Ovary (tissue), 9 donors: ENCODE results near the gene NSMF. TPM values are rescaled to one million over a fixed set of nuclear protein-coding genes. Genes with fewer than 3 reads are reported as not detected.

Source experiments
- DNase-seq, 5 donors: peaks; one replicate each; pipeline ENCODE4 v3.0.0-alpha.2; 2019 to 2020
- H3K27ac ChIP-seq, 2 donors: fragments of 200-600 bp; one replicate each; pipeline versions ENCODE4 v1.5.1 to v1.8.0; 2019 to 2022
- H3K27me3 ChIP-seq: fragments of 200-600 bp; one replicate; pipeline ENCODE4 v1.8.0; 2022
- H3K36me3 ChIP-seq: fragments of 200-600 bp; sonication (generic); one replicate; pipeline ENCODE4 v1.5.1; 2019
- H3K4me1 ChIP-seq: one replicate; pipeline ENCODE4 v1.8.1; 2013; ENCODE audit warnings: mild to moderate bottlenecking, moderate library complexity; ENCODE audit not compliant: insufficient read depth
- H3K4me3 ChIP-seq: fragments of 200-600 bp; sonication (generic); one replicate; pipeline ENCODE4 v1.5.1; 2017
- H3K9me3 ChIP-seq, 2 donors: fragments of 200-600 bp in 1 of 2; sonication (generic) in 1 of 2; one replicate each; pipeline versions ENCODE4 v1.5.1 to v1.8.1; 2013 to 2019; ENCODE audit warnings: mild to moderate bottlenecking in 1 of 2, moderate library complexity in 1 of 2
- EP300 ChIP-seq: sonication (generic); formaldehyde crosslinking; IDR thresholded peaks from one replicate; pipeline ENCODE4 v1.6.1; 2017; ENCODE audit warnings: antibody characterized with exemption
- POLR2A ChIP-seq: fragments of 450-650 bp; IDR thresholded peaks from one replicate; pipeline ENCODE4 v1.6.1; 2017; ENCODE audit warnings: antibody characterized with exemption, mild to moderate bottlenecking, moderate library complexity
- WGBS, 3 donors: extraction: QIAGEN DNeasy Blood & Tissue Kit in 1 of 3; methylation state at CpG; one replicate each; pipeline versions ENCODE4 v1.1.5 to v1.1.7; 2013 to 2017; 5-methylcytosine and 5-hydroxymethylcytosine counted together
- intact Hi-C, 4 donors: fragments of 100-400 bp; cut with DNase I; formaldehyde crosslinking; loops; one replicate each; pipeline versions ENCODE4 v1.11.0 to v1.15.1; 2022 to 2023
- polyA plus RNA-seq, 2 donors: library from polyadenylated mRNA; stranded (reverse); fragments of 200-250 nt in 1 of 2; fragments of 350-450 nt in 1 of 2; fragmentation: Illumina TruSeq in 1 of 2; extraction: RNeasy Lipid Tissue Mini Kit (QIAGEN cat#74804) in 1 of 2; gene quantifications; one replicate each; pipeline ENCODE4 v1.2.3, GENCODE V29; 2013 to 2014
- total RNA-seq, 7 donors: library from RNA; depleted of rRNA in 2 of 7; stranded (reverse); fragments of >200 nt in 2 of 7; fragmentation: NEBNext Ultra II Directional in 3 of 7; extraction: Animal tissue kit (Norgen Biotek cat#: 25700) in 3 of 7; gene quantifications; one replicate each; pipeline versions ENCODE4 v1.1.0 to v1.2.4, GENCODE V29; 2016 to 2023
- TF ChIP-seq, protein P1 (sequence below), 3 donors: fragments of 450-650 bp in 2 of 3; fragments of 200-600 bp in 1 of 3; IDR thresholded peaks; one replicate each; pipeline versions ENCODE4 v1.5.1 to v1.8.0; 2016 to 2022; ENCODE audit warnings: antibody characterized with exemption in 3 of 3, mild to moderate bottlenecking in 1 of 3
- donor health status: DM: no; HTN: no; CAD: no; lungs with moderate emphysema.
- donor health status: DM: no; HTN: no; CAD: no.
- donor health status: Bipolar disorder and iron deficiency.
- donor health status: DM: yes; HTN: yes; CAD: no.
- donor health status: DM: no; HTN: no; CAD: no.
- donor health status: DM: yes; HTN: yes; CAD: no.

NSMF gene
- total and polyA plus RNA-seq, 9 donors = 22.9 to 50.3 (median 29.5) TPM

GRCh38 chr9:137499858-137500661 lies 40.9 kb upstream of the NSMF start:
- H3K27me3 ChIP-seq = no peaks in the 10 kb centered on the region
- H3K4me1 ChIP-seq = no peaks in the 10 kb centered on the region
- H3K4me3 ChIP-seq = no peak overlapping the region
- no peak for DNase-seq
- no peak overlapping the region for H3K27ac ChIP-seq
- intact Hi-C loops = no loop called here
- 93% methylated on average over 36 of the region's 36 CpGs for WGBS, 3 donors
- TF ChIP-seq EP300 = no peak
- no peak for TF ChIP-seq POLR2A
- TF ChIP-seq, protein P1, sequence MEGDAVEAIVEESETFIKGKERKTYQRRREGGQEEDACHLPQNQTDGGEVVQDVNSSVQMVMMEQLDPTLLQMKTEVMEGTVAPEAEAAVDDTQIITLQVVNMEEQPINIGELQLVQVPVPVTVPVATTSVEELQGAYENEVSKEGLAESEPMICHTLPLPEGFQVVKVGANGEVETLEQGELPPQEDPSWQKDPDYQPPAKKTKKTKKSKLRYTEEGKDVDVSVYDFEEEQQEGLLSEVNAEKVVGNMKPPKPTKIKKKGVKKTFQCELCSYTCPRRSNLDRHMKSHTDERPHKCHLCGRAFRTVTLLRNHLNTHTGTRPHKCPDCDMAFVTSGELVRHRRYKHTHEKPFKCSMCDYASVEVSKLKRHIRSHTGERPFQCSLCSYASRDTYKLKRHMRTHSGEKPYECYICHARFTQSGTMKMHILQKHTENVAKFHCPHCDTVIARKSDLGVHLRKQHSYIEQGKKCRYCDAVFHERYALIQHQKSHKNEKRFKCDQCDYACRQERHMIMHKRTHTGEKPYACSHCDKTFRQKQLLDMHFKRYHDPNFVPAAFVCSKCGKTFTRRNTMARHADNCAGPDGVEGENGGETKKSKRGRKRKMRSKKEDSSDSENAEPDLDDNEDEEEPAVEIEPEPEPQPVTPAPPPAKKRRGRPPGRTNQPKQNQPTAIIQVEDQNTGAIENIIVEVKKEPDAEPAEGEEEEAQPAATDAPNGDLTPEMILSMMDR (IDR thresholded peaks at IDR 0.05) = no peak
- no peaks in the 10 kb centered on the region for H3K36me3 ChIP-seq
- H3K9me3 ChIP-seq = no peaks in the 10 kb centered on the region

- Histone ChIP-seq H3K27me3 (no peaks in the 10 kb centered on the region), H3K9me3 (no peaks in the 10 kb centered on the region), H3K4me1 (no peaks in the 10 kb centered on the region), H3K4me3 (no peak overlapping the region), H3K27ac (no peak overlapping the region), H3K36me3 (no peaks in the 10 kb centered on the region)
- intact Hi-C loops = no loop called here
- TF ChIP-seq POLR2A (no peak), EP300 (no peak)
- TF ChIP-seq, protein P1 (IDR thresholded peaks at IDR 0.05) = no peak
- DNase-seq = no peak
- WGBS, 3 donors = 87 to 90% (median 89%) methylated on average over 11 to 16 of the region's 16 CpGs
Measured at GRCh38 chr9:137499416-137499815, 40.3 kb upstream of the NSMF start.

- no peak overlapping the region for H3K27ac ChIP-seq
- H3K27me3 ChIP-seq = no peaks in the 10 kb centered on the region
- H3K4me1 ChIP-seq = no peaks in the 10 kb centered on the region
- TF ChIP-seq, protein P1 (IDR thresholded peaks at IDR 0.05) = no peak
- TF ChIP-seq EP300 = no peak
- TF ChIP-seq POLR2A = no peak
- H3K9me3 ChIP-seq = no peaks in the 10 kb centered on the region
- DNase-seq = peak in 1 of 5 donors; percentile 13
- H3K4me3 ChIP-seq = no peak overlapping the region
- H3K36me3 ChIP-seq = no peaks in the 10 kb centered on the region
- intact Hi-C loops = no loop called here
- WGBS, 3 donors = 90 to 94% (median 92%) methylated on average over 16 of the region's 16 CpGs
Measured at GRCh38 chr9:137498720-137499150, 39.6 kb upstream of the NSMF start.

- no peaks in the 10 kb centered on the region for H3K36me3 ChIP-seq
- TF ChIP-seq EP300 = no peak
- no peak for TF ChIP-seq POLR2A
- TF ChIP-seq, protein P1 (IDR thresholded peaks at IDR 0.05) = no peak
Measured at GRCh38 chr9:137497921-137498719, 39.0 kb upstream of the NSMF start.

More at GRCh38 chr9:137497921-137498719, 39.0 kb upstream of the NSMF start:
- no peak overlapping the region for H3K27ac ChIP-seq
- no peaks in the 10 kb centered on the region for H3K27me3 ChIP-seq
- no peak overlapping the region for H3K4me3 ChIP-seq
- DNase-seq = no peak
- 86 to 92% (median 88%) methylated on average over 35 to 36 of the region's 36 CpGs for WGBS, 3 donors
- intact Hi-C loops = no loop called here
- H3K4me1 ChIP-seq = no peaks in the 10 kb centered on the region
- no peaks in the 10 kb centered on the region for H3K9me3 ChIP-seq
